ENCODE data around the gene EDEM2. TPM values are rescaled to one million over a fixed set of nuclear protein-coding genes. Genes with fewer than 3 reads are reported as not detected.
A peak's percentile ranks its signal among the peaks of the same experiment; 100 is the strongest.

The EDEM2 gene
- total RNA-seq, 4 donors from 2014 or later = 13.7 to 31.0 (median 25.0) TPM

GRCh38 chr20:35144694-35145093 is 2.4 kb downstream of the EDEM2 start:
- H3K36me3 ChIP-seq = peaks cover 21 to 25% of the 10 kb centered on the region in 2 donors
- TF ChIP-seq POLR2A (IDR thresholded peaks at IDR 0.05) = no peak
- no peak for TF ChIP-seq CTCF (IDR thresholded peaks at IDR 0.05)
- intact Hi-C loops (cut with DNase I) = loop anchor here (5.0 kb wide), 2 partner anchors 63 to 123 kb away; no protein-coding TSS in a partner anchor
- H3K4me1 ChIP-seq = peaks cover 6 to 21% of the 10 kb centered on the region in 2 donors
- peak overlapping the region in 1 of 3 donors; percentile 35 for H3K27ac ChIP-seq
- no peak overlapping the region for H3K4me3 ChIP-seq (replicated peaks in 1 of 3)
- H3K9me3 ChIP-seq = no peaks in the 10 kb centered on the region
- WGBS, 2 donors = 75 to 76% methylated on average over 7 of the region's 7 CpGs
- no peaks in the 10 kb centered on the region for H3K27me3 ChIP-seq
- DNase-seq = no peak

GRCh38 chr20:35135867-35136586 is 11.1 kb downstream of the EDEM2 start:
- peak in 1 of 2 donors; percentile 17 for DNase-seq
- no peak for TF ChIP-seq CTCF (IDR thresholded peaks at IDR 0.05)
- no peak for TF ChIP-seq POLR2A (IDR thresholded peaks at IDR 0.05)
- Histone ChIP-seq H3K4me3 (replicated peaks in 1 of 3) (no peak overlapping the region), H3K9me3 (no peaks in the 10 kb centered on the region), H3K4me1 (peaks cover 0 to 10% of the 10 kb centered on the region in 2 donors), H3K36me3 (peaks cover 27 to 32% of the 10 kb centered on the region in 2 donors), H3K27ac (peak overlapping the region in 2 of 3 donors; percentile 23 to 52), H3K27me3 (no peaks in the 10 kb centered on the region)
- 89 to 90% methylated on average over 11 of the region's 11 CpGs for WGBS, 2 donors
- intact Hi-C loops (cut with DNase I) = no loop called here

GRCh38 chr20:35134880-35135279 is 12.3 kb downstream of the EDEM2 start:
- Histone ChIP-seq H3K36me3 (peaks cover 25 to 38% of the 10 kb centered on the region in 2 donors), H3K27ac (peak overlapping the region; percentile 5 to 39 (median 28)), H3K9me3 (no peaks in the 10 kb centered on the region), H3K27me3 (no peaks in the 10 kb centered on the region), H3K4me1 (peaks cover 0 to 10% of the 10 kb centered on the region in 2 donors), H3K4me3 (replicated peaks in 1 of 3) (no peak overlapping the region)
- WGBS, 2 donors = 81 to 87% methylated on average over 6 of the region's 6 CpGs
- intact Hi-C loops (cut with DNase I) = no loop called here
- TF ChIP-seq CTCF (IDR thresholded peaks at IDR 0.05) = no peak
- no peak for TF ChIP-seq POLR2A (IDR thresholded peaks at IDR 0.05)
- no peak for DNase-seq

GRCh38 chr20:35134472-35134871 is 12.7 kb downstream of the EDEM2 start:
- no peak for DNase-seq
- 43 to 82% methylated on average over 9 of the region's 9 CpGs for WGBS, 2 donors
- intact Hi-C loops (cut with DNase I) = no loop called here
- no peak for TF ChIP-seq CTCF (IDR thresholded peaks at IDR 0.05)
- no peak for TF ChIP-seq POLR2A (IDR thresholded peaks at IDR 0.05)
- peaks cover 25 to 43% of the 10 kb centered on the region in 2 donors for H3K36me3 ChIP-seq
- no peaks in the 10 kb centered on the region for H3K27me3 ChIP-seq
- no peaks in the 10 kb centered on the region for H3K9me3 ChIP-seq
- H3K4me1 ChIP-seq = peaks cover 0 to 10% of the 10 kb centered on the region in 2 donors
- H3K27ac ChIP-seq = peak overlapping the region; percentile 5 to 39 (median 28)
- H3K4me3 ChIP-seq (replicated peaks in 1 of 3) = no peak overlapping the region

GRCh38 chr20:35133735-35134134 is 13.4 kb downstream of the EDEM2 start:
- no peak for DNase-seq
- 84 to 93% methylated on average over 5 of the region's 5 CpGs for WGBS, 2 donors

More at GRCh38 chr20:35133735-35134134, 13.4 kb downstream of the EDEM2 start:
- TF ChIP-seq CTCF (IDR thresholded peaks at IDR 0.05) (no peak), POLR2A (IDR thresholded peaks at IDR 0.05) (no peak)
- H3K27ac ChIP-seq = no peak overlapping the region
- no peak overlapping the region for H3K4me3 ChIP-seq (replicated peaks in 1 of 3)
- H3K36me3 ChIP-seq = peaks cover 25 to 47% of the 10 kb centered on the region in 2 donors
- intact Hi-C loops (cut with DNase I) = no loop called here
- H3K4me1 ChIP-seq = peaks cover 0 to 10% of the 10 kb centered on the region in 2 donors
- H3K27me3 ChIP-seq = no peaks in the 10 kb centered on the region
- H3K9me3 ChIP-seq = no peaks in the 10 kb centered on the region
